ENCODE data around the gene HIF1AN. TPM values are rescaled to one million over a fixed set of nuclear protein-coding genes. Genes with fewer than 3 reads are reported as not detected.
"Not testable (repeated sequence)": the region's sequence is repeated elsewhere in the genome, so short reads cannot be mapped to it uniquely, and the experiment has no call there.

HIF1AN gene
- total RNA-seq, 1 donor from 2014 or later: 63.4 TPM

DNA sequence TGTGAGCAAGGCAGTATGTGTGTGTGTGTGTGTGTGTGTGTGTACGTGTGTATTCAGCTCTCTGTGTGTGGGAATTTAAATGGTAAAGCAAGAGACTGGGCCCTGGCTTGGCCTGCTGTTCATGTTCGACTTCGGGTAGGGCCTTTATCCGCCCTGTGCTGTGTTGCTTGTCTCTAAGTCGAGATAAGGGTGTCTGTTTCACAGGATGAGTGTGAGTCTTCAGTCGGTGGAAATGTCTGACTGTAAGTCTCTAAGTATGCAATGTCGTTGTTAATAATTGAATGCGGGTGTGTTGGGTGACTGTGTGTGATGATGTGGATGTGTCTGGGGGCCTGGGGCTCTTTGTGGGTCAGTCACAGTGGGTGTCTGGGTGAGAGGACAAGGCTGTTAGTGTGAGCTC lies 34.8 kb downstream of the HIF1AN start:
- H3K9me3 Mint-ChIP-seq: no peaks in the 10 kb centered on the region
- DNase-seq (ENCODE audit: low spot score in 2 of 2, unreplicated experiment in 2 of 2): no peak
- no peak overlapping the region for H3K27ac Mint-ChIP-seq
- H3K36me3 Mint-ChIP-seq: no peaks in the 10 kb centered on the region
- H3K4me3 Mint-ChIP-seq: no peak overlapping the region
- H3K27me3 Mint-ChIP-seq (ENCODE audit: low read depth): peaks cover 30% of the 10 kb centered on the region
- H3K4me1 Mint-ChIP-seq: no peaks in the 10 kb centered on the region
- TF ChIP-seq, protein P1, sequence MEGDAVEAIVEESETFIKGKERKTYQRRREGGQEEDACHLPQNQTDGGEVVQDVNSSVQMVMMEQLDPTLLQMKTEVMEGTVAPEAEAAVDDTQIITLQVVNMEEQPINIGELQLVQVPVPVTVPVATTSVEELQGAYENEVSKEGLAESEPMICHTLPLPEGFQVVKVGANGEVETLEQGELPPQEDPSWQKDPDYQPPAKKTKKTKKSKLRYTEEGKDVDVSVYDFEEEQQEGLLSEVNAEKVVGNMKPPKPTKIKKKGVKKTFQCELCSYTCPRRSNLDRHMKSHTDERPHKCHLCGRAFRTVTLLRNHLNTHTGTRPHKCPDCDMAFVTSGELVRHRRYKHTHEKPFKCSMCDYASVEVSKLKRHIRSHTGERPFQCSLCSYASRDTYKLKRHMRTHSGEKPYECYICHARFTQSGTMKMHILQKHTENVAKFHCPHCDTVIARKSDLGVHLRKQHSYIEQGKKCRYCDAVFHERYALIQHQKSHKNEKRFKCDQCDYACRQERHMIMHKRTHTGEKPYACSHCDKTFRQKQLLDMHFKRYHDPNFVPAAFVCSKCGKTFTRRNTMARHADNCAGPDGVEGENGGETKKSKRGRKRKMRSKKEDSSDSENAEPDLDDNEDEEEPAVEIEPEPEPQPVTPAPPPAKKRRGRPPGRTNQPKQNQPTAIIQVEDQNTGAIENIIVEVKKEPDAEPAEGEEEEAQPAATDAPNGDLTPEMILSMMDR (IDR thresholded peaks at IDR 0.05; ENCODE audit: unreplicated experiment): no peak

DNA sequence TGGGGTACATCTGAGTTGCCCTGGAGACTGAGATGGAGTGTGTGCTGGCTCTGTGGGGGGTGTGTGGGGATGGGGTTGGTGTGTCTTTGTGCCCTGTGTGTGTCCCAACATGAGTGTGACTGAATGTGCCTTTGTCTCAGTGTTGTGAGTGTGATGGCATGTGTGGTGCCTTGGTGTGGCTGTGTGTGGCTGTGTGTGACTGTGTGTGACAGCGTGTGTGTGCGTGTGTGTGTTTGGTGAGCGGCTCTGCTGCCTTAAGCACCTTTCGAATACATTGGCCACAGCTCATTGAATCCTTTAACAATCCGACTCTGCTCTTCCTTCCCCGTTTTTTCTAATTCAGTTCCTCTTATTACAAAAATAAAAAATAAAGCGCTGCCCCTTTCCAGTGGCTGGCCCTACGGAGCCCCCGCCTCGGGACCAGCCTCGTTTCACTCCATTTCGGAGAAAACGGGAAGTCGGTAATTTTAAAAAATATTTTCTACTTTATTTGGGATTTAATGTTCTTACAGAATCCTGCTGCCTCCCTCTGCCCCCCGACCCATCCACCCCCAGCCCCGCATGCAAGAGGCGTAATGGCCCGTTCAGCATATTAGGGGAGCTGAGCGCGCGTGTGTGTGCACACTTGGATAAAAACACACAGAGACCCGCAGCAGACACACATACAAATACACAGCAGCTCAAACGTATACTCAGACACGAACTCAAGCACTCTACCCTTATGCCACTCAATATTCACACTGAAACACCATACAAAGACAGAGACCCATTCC lies 35.5 kb downstream of the HIF1AN start:
- TF ChIP-seq, protein P1 (IDR thresholded peaks at IDR 0.05; ENCODE audit: unreplicated experiment): no peak
- H3K36me3 Mint-ChIP-seq: no peaks in the 10 kb centered on the region
- peaks cover 38% of the 10 kb centered on the region for H3K27me3 Mint-ChIP-seq (ENCODE audit: low read depth)
- no peak for DNase-seq (ENCODE audit: low spot score in 2 of 2, unreplicated experiment in 2 of 2)
- H3K27ac Mint-ChIP-seq: no peak overlapping the region
- no peaks in the 10 kb centered on the region for H3K9me3 Mint-ChIP-seq
- H3K4me3 Mint-ChIP-seq: no peak overlapping the region
- no peaks in the 10 kb centered on the region for H3K4me1 Mint-ChIP-seq

DNA sequence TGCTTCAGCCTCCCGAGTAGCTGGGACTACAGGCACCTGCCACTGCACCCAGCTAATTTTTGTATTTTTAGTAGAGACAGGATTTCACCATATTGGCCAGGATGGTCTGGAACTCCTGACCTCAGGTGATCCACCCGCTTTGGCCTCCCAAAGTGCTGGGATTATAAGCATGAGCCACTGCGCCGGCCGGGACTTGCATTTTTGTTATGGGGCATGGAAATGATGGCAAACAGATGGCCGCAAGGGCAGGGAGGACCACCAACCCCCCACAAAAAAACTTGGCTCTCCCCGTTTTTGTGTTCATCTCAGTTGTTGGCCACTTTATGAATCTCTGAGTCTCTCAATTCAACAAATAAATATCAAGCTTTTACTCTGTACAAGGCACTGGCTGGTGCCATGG lies 39.4 kb downstream of the HIF1AN start:
- not testable (repeated sequence) for H3K36me3 Mint-ChIP-seq; H3K9me3 Mint-ChIP-seq; H3K4me3 Mint-ChIP-seq; H3K27ac Mint-ChIP-seq; H3K4me1 Mint-ChIP-seq; DNase-seq (ENCODE audit: low spot score in 2 of 2, unreplicated experiment in 2 of 2)
- peaks cover 76% of the 10 kb centered on the region for H3K27me3 Mint-ChIP-seq (ENCODE audit: low read depth)

DNA sequence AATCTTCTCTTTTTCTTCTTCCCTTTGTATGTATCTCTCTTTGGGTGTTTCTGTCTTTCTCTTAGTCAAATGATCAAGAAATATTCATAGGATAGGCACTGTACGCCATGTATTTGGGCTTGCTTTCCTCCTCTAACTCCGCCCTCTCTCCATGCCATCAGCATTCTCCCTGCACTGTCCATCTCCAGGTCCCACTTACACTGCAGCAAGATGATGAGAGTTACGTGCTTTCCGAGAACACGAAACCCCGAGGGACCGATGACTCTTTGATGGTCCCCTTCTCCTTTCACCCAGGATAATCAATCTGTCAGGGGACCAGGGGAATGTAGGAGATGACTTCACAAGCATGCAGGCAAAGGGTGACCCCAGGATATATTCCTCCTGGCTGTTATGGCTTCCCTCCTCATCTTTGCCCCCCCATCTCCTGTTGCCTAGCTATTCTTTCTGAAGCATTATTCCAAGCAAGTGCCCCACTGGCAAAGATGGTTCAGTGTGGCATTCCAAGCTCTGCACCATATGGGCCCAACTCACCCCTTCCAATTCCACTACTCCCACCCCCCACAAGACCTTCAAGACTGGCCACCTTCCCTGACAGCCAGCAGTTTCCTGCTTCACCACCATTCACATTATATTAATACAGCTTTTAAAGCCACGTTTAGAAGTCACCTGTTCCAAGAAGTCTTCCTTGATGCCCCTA lies 40.0 kb downstream of the HIF1AN start:
- Mint-ChIP-seq H3K9me3 (no peaks in the 10 kb centered on the region), H3K4me3 (no peak overlapping the region), H3K27ac (no peak overlapping the region), H3K36me3 (no peaks in the 10 kb centered on the region), H3K4me1 (no peaks in the 10 kb centered on the region), H3K27me3 (ENCODE audit: low read depth) (peaks cover 82% of the 10 kb centered on the region)
- TF ChIP-seq, protein P1 (IDR thresholded peaks at IDR 0.05; ENCODE audit: unreplicated experiment): no peak
- no peak for DNase-seq (ENCODE audit: low spot score in 2 of 2, unreplicated experiment in 2 of 2)

DNA sequence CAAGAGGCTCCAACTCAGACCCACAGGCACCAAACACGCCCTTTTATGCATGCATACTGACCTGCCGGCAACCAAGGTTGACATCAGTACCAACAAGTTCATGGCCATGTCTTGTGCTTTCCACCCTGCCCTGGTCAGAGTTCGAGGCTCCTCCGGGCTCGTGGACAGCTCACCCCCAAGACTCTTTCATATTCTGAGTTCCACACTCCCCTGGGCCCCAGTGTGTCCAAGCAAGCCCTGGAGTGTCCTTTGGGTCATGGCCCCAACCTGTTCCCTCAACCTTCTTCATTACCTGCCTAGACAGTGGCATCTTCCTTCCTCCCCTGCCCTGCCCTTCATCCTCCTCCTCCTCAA lies 40.5 kb downstream of the HIF1AN start:
- no peak for DNase-seq (ENCODE audit: low spot score in 2 of 2, unreplicated experiment in 2 of 2)
- H3K27me3 Mint-ChIP-seq (ENCODE audit: low read depth): peaks cover 86% of the 10 kb centered on the region
- no peaks in the 10 kb centered on the region for H3K36me3 Mint-ChIP-seq
- no peaks in the 10 kb centered on the region for H3K4me1 Mint-ChIP-seq
- no peaks in the 10 kb centered on the region for H3K9me3 Mint-ChIP-seq
- TF ChIP-seq, protein P1 (IDR thresholded peaks at IDR 0.05; ENCODE audit: unreplicated experiment): no peak
- H3K27ac Mint-ChIP-seq: no peak overlapping the region
- no peak overlapping the region for H3K4me3 Mint-ChIP-seq
